ENCODE data around the gene DNASE1L1.

- TF ChIP-seq, protein P1, sequence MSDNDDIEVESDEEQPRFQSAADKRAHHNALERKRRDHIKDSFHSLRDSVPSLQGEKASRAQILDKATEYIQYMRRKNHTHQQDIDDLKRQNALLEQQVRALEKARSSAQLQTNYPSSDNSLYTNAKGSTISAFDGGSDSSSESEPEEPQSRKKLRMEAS (IDR thresholded peaks at IDR 0.05; ENCODE audit: low read depth, low read length): no peak
- TF ChIP-seq, protein P2, sequence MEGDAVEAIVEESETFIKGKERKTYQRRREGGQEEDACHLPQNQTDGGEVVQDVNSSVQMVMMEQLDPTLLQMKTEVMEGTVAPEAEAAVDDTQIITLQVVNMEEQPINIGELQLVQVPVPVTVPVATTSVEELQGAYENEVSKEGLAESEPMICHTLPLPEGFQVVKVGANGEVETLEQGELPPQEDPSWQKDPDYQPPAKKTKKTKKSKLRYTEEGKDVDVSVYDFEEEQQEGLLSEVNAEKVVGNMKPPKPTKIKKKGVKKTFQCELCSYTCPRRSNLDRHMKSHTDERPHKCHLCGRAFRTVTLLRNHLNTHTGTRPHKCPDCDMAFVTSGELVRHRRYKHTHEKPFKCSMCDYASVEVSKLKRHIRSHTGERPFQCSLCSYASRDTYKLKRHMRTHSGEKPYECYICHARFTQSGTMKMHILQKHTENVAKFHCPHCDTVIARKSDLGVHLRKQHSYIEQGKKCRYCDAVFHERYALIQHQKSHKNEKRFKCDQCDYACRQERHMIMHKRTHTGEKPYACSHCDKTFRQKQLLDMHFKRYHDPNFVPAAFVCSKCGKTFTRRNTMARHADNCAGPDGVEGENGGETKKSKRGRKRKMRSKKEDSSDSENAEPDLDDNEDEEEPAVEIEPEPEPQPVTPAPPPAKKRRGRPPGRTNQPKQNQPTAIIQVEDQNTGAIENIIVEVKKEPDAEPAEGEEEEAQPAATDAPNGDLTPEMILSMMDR (IDR thresholded peaks at IDR 0.05; ENCODE audit: low read depth, low read length): no peak
Observed at GRCh38 chrX:154444755-154445246, 35.7 kb upstream of the DNASE1L1 start.
